NCI-H2029 (cell line): ENCODE data around the gene SDK1.

Source experiments
- DNase-seq: peaks from one replicate; lab custom pipeline; 2025; lab: John Stamatoyannopoulos, UW

The SDK1 gene

DNA sequence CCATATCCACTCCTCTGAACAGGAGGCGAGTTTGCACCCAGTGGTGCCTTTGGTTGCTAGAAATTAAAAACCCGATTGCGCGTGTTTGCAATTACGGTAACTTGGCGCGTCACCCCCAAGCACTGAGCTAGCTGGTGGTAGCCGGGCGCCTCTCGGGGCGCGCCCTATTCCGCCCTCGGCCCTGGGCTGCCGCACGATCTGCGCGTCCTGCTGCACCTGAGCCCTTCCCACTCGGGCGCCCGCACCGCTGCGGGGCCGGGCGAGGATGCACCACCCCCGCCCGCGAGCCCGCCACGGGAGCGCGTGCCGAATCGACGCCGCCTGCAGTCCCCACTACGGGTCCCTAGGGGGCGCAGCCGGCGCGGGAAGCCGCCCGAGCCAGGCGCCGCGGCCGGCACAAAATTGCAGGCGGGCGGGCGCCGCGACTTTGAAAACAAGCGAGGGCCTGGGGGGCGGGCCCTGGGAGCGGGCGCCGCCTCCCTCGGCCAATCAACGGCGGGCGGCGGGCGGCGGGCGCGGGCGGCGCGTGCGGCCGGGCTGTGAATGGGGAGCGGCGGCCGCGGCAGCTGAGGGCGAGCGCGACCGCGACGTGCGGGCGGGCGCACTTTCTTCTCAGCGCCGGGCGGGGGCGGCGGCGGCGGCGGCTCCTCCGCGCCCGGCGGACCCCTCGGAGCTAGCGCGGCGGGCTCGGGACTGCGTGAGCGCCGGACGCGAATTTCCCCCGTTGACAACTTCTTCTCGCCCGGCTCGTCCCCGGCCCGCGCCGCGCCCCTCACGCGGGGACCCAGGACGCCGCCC, at the start of gene SDK1:
Gene SDK1, plus strand, starts transcription at position 602 of the 798 bp plus-strand sequence. CDS start 335 bp downstream, outside the sequence.
- peak; percentile 79 for DNase-seq

DNA sequence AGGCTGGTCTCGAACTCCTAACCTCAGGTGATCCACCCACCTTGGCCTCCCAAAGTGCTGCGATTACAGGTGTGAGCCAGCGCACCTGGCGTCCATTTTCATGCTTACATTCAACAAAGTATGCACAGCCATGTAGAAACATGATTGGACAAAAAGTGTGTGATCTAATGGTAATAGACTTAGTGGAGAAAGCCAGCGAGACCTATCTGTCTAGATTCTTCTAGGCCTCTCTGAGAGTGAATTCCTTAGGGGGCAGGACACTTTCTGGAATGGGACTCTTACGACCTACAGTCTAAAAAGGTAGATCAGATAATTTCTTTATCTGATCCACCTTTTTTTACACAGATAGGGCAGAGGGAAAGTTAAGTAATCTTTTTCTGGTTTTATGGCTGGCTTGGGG, 46.3 kb upstream of the SDK1 start:
- DNase-seq: no peak

- no peak for DNase-seq
These were observed 41.2 kb upstream of the SDK1 start for GRCh38 chr7:3259711-3260400.

GRCh38 chr7:3260401-3260715, 40.7 kb upstream of the SDK1 start:
- DNase-seq: no peak

- no peak for DNase-seq
These were observed 36.2 kb upstream of the SDK1 start for GRCh38 chr7:3264693-3265339.

DNA sequence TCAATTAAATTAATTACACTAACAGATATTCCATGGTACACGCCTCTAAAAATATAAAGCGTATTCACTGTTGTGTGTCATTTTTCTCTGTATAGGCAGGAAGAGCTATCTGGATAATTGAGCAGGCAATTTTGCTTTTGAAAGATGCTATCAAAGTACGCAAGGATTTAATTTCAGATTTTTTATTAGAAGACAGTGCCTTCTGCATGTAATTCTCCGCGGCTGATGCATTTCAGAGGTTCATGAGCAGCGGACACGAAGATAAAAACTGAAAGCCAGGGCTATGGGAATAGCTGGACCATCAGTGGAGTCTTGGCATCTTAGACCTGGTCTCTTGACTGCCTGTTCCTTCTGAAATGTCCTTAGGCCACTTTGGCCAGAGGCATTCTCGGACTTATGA, 35.7 kb upstream of the SDK1 start:
- no peak for DNase-seq

- DNase-seq: peak; percentile 42
These were observed 34.8 kb upstream of the SDK1 start for GRCh38 chr7:3266240-3266639.

DNA sequence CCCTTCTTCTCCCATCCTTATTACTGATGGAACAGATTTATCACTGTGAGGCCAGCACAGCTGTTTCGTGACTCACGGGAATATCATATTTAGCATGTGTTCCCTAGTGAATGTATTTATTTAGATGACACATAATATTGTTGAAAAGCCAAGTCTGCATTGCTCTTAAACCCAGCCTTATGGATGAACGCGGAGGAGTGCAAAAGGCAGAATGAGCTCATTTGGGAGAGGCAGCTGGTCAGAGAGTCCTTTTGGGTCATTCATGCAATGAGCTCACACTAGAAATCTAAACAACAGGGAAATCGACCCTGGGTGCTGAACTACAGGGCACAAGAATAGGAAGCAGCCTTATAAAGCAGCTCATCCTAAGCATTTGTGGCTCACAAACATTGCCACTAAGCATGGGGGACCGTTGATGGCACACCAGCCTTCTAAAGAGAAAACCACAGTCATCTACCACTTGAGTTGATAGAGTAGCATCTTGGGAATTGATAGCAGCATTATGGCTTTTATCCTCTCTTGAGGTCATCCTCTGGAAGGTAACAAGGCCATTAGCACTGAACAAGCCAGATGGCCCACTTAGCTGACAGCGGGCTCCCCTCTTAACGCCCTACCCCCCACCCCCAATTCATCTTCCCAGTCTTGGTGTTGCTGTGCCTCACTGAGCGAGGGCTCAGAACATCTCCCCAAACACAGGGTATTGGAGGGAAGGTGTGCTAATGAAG, 32.9 kb upstream of the SDK1 start:
- DNase-seq: peak; percentile 88

GRCh38 chr7:3270362-3270761, 30.7 kb upstream of the SDK1 start:
- no peak for DNase-seq

DNA sequence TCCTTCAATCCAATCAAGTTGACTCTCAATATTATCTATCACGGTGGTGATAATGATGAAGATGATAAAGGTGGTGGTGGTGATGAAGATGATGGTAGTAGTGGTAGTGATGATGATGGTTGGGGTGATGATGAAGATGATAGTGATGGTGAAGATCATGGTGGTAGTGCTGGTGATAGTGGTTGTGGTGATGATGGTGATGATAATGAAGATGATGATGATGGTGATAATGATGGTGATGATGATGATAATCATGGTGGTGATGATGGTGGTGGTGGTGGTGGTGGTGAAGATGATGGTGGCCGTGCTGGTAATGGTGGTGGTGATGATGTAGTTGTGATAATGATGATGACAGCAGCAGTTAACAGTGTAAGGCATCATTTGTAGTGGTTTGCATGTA, 29.8 kb upstream of the SDK1 start:
- no peak for DNase-seq

DNA sequence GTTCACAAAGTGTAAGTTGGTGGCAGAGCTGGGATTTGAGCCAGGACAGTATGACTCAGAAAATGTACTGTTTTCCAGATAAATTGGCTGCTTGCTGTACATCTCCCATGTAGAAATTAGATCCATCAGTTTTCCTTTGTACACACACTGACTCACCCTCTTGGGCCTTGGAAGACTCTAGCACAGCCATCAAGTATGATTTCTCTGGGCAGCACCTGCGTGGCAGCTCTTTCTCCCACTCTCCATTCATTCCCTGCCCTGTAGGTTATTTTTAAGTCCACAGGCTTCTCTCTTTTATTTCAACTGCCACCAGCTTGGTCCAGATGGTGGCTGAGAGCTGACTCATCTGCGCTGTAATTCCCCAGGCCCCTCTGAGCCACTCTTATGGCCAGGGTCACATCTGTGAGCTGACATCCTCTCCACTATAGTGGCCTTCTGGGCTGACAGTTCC, 28.3 kb upstream of the SDK1 start:
- DNase-seq: peak; percentile 48

GRCh38 chr7:3274131-3274530, 26.9 kb upstream of the SDK1 start:
- peak; percentile 84 for DNase-seq

DNA sequence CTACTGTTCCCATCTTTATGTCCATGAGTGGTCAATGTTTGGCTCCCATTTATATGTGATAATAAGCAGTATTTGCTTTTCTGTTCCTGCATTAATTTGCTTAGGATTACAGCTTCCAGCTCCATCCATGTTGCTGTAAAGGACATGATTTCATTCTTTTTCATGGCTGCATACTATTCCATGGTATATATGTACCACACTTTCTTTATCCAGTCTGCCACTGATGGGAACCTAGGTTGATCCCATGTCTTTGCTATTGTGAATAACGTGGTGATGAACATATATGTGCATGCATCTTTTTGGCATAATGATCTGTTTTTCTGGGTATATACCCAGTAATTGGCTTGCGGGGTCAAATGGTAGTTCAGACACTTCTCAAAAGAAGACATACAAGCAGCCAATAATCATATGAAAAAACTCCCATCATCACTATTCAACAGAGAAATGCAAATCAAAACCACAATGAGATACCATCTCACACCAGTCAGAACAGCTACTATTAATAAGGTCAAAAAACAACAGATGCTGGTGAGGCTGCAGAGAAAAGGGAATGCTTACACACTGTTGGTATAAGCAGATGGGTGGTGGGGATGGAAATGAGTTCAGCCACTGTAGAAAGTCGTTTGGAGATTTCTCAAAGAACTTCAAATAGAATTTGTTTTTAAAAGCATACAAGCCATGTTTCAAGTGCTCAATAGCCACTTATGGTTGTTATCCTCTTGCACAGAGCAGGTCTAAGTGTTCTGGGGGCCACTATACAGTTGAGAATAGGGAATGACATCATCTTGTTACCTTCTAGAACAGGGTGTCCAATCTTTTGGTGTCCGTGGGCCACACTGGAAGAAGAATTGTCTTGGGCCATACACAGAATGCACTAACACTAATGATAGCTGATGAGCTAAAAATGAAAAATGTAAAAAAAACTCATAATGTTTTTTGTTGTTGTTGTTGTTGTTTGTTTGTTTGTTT, 23.2 kb upstream of the SDK1 start:
- DNase-seq: no peak

DNA sequence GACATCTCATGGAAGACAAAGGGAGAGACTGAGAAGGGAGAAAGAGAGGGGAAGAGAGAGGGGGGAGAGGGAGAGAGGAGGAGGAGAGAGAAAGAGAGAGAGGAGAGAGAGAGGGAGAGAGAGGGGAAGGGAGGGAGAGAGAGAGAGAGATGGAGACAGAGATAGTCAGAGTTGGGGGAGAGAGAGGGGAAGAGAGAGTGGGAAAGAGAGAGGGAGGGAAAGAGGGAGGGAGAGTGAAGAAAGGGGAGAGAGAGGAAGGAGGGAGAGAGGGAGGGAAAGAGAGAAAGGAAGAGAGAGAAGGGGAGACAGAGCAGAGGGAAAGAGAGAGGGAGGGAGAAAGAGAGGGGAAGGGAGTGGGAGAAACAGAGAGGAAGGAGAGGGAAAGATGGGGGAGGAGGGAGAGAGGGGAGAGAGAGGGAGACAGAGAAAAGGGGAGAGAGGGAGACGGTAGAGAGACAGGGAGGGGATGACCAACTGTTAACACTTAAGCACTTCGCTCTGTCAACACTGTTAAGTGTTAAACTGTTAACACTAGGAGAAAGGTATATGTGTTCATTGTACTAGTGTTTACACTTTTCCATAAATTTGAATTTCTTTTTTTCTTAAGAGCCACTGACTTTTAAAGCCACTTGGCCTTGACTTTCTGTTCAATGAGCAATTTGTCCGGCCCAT, 21.8 kb upstream of the SDK1 start:
- no peak for DNase-seq

GRCh38 chr7:3280445-3280844, 20.6 kb upstream of the SDK1 start:
- DNase-seq: no peak

DNA sequence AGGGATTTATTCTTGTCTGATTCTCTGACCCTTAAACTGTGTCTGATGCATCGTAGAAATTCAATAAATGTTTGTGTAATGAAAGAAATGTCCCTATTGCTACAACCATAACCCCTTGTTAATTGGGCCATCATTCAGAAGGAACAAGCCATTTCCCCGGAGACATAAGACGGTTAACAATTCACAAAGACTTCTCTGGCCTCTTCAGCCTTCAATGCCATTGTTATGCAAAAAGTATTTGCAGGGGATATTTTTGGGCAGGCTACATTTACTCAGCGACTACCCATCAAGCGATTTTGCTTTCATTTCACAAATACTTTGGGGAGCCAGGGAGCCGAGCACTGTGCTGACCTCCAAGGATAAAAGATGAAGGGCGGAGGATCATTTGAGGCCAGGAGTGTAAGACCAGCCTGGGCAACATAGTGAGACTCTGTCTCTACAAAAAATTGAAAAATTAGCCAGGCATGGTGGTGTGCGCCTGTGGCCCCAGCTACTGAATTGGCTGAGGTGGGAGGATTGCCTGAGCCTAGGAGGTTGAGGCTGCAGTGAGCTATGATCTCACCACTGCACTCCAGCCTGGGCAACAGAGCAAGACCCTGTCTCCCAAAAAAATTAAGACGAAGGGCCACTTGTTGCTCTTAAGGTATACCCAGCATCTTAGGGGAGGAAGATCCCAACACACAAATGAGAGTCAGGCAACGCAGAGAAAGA, 20.0 kb upstream of the SDK1 start:
- no peak for DNase-seq

GRCh38 chr7:3282457-3282856, 18.6 kb upstream of the SDK1 start:
- DNase-seq: no peak

GRCh38 chr7:3283130-3283704, 17.8 kb upstream of the SDK1 start:
- DNase-seq: no peak

DNA sequence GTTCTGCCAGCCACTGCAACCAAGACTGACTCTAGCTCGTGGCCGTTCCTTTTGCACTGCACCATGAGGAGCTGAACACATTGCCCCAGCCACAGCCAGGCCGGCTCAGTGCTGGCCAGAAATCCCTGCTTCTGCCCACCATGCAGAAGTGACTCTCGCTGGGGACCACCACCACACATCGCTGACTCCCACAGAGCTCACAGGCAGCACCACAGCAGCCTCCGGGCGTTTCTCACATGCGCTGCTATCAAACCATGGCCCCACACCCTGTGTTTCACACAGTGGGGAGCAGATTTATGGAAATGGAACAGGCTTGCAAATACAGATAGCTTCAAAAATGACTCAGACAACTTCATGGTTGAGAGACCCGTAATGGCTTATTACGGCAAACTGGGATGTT, 15.4 kb upstream of the SDK1 start:
- no peak for DNase-seq

DNA sequence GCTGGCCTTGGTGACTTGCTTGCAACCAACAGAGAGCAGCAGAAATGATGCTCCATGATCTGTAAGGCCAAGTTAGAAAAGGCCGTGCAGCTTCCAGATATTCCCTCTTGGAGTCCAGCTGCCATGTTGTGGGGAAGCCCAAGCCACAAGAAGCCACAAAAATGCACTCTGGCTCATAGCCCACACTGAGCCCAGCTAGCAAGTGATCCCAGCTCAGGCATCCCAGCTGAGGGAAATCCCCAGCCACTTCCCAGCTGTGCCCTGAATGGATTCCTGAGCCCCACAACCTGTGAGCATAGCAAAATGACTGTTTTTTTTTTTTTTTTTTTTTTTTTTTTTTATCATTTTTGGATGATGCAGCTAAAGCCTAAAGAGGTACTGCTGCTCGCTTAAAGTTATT, 11.1 kb upstream of the SDK1 start:
- DNase-seq: no peak
